GM15510 (cell line): Measurements from ENCODE around the gene ARRB1.

Source experiments
- POLR2A ChIP-seq: IDR thresholded peaks from 3 replicates; pipeline ENCODE4 v1.6.1; 2011; ENCODE audit warnings: borderline replicate concordance; ENCODE audit not compliant: insufficient read length; ENCODE audit errors: extremely low read depth

ARRB1 gene

DNA sequence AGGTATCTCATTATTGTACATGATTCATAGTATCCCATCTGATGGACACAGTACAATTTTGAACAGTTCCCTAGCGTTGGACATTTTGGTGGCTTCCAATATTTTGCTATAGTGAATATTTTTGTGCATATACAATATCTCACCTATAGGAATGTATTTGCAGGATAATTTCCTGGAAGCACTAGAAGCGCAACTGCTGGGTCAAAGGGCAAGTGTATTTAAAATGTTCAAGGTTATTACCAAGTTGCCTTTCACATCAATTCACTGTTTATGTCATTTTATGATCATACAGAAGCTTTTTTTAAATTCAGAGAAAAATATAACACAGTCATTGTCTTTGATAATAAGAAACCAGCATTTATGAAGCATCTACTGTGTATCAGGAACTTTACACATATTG lies 28.8 kb upstream of the ARRB1 start:
- no peak for TF ChIP-seq POLR2A

DNA sequence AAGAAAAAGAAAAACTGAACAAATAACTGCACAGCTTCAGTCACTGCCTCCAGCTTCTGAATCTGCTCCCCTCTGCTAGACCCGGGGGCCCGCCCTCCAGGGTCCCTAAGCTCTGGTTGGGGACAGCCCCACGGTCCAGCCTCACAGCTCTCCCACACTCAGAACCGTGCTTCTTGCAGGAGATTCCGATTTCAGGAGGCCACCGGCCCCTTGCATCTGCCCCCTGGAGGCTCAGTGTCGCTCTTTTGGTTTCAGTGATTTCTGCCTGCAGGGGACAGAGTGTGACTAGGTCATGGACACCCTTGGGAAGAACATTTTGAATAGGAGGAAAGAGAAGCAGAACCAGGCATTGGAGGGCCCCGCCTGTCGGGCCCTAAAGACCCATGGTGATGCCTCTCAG lies 24.7 kb upstream of the ARRB1 start:
- TF ChIP-seq POLR2A, result no peak

DNA sequence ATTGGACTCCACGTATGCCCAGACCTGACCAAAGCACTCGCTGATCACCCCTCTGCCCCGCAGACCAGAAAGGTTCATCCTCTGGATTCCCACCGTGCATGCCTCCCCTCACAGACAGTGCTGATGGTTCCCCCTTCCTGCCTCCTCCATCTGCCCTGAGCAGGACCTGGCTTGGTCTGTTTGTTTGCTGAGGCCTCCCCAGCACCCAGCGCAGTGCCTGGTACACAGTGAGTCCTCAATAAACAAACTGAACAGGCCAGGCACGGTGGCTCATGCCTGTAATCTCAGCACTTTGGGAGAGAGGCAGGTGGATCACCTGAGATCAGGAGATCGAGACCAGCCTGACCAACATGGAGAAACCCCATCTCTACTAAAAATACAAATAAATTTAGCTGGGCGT lies 24.2 kb upstream of the ARRB1 start:
- no peak for TF ChIP-seq POLR2A

DNA sequence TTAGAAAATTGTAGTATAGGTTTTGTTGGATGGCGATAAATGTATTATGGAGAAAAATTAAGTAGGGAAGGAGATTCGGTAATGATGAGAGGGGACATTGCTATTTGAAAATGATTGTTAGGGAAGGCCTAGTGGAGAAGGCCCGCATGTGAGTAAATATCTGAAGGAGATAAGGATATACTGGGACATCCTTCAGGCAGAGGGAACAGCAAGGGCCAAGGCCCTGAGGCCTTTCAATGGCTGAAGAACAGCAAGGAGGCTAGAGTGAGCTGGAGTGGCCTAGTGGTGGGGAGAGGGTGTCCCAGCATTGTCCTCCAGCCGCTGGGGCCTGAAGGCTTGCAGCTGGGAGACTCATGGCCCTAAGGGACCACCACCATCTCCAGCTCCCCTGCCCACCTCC lies 23.2 kb upstream of the ARRB1 start:
- no peak for TF ChIP-seq POLR2A

DNA sequence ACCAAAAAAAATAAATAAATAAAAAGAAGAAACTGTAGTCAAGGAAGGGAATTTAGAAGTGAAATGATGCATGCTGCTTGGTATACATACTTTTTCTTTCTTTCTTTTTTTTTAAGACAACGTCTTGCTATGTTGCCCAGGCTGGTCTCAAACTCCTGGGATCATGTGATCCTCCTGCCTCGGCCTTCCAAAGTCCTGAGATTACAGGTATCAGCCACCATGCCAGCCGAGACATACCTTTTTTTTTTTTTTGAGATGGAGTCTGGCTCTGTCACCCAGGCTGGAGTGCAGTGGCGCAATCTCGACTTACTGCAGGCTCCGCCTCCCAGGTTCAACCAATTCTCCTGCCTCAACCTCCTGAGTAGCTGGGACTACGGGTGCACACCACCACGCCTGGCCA lies 21.7 kb upstream of the ARRB1 start:
- TF ChIP-seq POLR2A, result no peak

DNA sequence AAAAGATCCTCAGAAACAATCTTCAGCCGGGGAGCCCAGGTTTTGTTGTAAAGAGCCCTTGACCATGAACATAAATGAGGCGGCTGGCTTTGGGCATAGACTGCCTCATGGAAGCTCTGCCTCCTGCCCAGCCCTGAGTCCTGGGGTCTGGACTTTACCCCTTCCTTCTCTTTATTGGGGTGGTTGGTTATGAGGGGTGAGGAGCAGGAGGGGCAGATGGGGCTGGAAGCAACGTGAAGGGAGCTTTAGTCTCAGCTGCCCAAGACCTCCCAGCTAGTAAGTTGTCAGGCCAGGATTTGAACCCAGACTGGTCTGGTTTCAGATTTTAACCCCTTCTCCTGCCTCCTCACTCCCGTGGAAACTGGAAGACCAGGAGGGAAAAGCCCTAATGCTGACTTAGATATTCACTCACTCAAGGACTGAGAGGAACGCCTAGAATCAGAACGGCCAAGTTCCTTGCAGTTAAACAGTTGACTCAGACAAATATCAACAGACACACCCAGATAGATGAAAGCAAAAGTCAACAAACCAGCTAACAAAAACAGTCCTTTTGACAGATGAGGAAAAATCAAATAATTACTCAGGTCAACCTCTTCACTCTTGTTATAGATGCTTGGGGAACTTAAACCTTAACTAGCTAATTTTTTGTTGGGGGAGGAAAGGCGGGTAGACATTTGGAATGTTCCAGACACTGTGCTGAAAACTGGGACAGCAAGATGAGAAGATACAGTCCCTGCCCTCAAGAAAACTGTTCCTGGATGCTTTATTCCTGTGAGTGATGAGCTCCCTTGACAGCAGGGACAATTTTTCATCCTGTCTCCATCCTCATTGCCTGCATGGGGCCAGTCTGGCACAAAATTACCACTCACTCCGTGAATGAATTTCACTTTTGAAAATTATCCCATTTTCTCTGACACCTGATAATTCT lies 20.8 kb upstream of the ARRB1 start:
- no peak for TF ChIP-seq POLR2A

DNA sequence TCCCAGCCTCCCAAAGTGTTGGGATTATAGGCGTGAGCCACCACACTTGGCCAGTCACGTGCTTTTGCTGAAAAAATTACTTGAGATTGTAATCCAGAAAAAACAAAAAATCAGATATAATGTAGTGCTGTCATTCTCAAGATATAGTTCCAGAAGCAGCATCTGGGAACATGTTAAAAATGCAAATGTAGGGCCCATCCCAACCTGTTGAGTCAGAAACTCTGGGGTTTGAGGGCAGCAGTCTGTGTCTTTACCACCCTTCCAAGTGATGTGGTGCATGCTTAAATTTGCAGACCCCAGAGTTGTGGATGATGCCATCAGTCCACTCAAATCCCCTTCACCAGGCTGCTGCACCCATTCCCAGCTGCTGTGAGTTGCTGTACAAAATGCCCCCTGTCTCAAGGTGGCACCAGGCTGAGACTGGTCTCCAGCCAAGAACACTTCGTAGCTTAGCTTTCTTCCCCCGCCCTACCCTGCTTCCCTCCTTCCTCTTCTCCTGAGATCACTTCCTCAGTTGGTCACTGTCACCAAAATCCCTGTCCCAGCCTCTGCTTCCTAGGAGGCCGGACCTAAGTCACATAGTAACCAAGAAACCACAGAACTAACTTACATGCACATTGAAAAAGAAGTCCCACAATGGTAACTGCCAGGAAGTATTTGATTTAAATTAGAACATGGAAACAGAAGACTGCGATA lies 18.2 kb upstream of the ARRB1 start:
- no peak for TF ChIP-seq POLR2A

DNA sequence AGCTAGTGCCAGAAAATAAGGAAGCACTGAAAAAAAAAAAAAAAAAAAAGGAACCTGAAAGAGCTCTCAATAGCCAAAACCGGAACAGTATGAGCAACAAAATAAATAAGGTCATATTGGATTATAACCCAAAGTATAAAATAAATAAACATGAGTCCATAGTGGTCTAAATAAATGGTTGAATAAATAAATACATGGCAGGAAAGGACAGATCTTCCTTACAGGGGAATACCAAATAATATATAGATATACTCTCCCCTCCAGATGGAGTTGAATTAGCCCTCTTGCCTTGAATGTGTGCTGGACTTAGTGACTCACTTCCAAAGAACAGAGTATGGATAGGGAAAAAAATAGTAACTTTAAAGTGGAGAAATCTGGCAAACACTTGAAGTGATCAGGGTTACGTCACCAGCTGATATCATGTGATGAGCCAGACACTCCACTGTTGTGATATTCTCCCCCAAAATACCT lies 14.3 kb upstream of the ARRB1 start:
- no peak for TF ChIP-seq POLR2A

DNA sequence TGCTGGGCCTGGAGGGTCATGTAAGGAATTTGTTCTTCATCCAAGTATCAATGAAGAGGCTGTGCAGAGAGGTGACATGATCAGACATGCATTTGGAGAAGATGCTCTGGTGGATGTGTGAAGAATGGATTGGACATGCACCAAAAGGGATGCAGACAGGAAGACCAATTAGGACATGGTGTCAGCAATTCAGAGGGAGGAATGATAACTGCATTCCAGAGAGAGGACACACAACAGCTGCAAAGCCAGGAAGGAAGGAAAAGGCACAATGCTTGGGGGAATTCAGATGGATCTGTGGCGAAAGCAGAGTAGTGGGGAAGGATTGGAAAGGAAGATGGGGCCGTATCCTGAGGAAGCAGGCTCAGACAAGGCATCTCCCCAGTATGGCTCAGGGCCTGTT lies 5.2 kb upstream of the ARRB1 start:
- TF ChIP-seq POLR2A, result no peak

DNA sequence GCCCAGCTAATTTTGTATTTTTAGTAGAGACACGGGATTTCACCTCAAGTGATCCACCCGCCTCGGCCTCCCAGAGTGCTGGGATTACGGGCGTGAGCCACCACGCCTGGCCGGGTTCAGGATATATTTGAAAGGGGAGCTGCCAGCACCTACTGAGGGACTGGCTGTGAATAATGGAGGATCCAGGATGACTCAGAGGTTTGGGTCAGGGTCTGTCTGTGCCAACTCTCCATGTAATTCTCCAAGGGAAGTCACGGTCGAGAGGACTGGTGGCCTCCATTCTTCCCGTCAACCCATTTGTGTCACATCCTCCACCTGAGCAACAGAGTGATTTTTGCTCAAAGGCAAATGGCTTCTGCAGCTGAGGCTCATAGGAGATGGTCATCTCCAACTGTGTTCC lies 3.6 kb upstream of the ARRB1 start:
- no peak for TF ChIP-seq POLR2A

DNA sequence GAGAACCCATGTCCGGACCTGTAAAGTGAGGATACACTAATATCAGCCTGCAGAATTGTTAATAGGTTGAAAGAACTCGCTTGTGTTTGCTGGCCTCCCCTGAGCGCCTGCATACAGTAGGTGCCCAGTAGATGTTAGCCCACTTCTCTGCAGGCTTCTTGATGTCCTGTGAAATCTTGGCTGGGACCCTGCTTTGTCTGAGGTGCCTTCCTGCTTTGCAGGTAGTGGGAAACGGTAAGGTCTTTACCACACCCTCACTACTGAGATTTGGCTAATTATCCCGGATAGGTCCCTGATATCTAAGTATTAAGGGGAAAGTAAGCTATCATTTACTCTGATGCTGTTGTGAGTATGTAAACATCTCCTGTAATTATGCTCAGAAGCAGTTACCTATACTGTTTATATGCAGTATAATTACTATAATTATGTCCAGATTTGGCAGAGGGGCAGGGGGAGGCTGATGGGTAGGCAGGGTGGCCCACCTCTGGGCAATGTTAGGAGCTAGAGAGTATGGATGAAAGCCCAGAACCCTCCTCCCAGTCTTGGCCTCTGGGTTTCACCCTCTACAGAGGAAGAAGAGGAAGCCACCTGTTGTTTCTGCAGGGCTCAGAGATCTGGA lies 1.2 kb upstream of the ARRB1 start:
- no peak for TF ChIP-seq POLR2A

DNA sequence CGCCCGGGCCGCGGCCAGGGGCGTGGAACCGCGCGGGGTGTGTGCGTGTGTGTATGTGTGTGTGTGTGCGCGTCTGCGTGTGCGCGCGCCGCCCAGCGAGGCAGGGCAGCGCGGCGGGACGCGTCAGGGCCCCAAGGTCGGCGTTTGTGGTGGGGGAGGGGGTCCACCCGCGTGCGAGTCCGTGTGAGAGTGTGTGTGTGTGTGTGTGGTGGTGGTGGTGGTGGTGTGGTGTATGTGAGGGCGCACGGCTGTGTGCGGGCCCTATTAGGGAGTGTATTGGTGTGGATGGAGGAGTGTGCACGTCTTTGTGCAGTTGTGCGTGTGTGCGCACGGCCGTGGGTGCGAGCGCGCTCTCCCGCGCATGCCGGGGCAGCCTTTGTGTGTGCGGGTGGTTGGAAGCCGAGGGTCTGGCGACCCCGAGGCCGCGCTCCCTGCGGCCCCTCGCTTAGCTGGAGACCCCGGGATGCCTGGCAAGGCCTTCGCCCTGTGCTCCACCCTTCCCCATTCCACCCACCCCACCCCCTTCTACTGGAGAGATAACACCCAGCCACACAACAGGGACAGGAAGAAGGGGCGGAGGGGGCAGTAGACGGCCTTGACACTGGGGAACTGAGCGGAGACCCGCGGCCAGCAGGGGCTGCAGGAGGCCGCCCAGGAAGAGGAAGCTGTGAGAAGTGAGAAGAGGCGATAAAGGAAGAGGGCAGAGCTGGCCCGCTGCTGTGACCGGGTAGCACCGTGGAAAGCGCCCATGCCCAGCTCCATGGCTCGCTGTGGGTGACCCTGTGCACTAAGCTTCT lies 528 bp upstream of the ARRB1 start:
- no peak for TF ChIP-seq POLR2A

DNA sequence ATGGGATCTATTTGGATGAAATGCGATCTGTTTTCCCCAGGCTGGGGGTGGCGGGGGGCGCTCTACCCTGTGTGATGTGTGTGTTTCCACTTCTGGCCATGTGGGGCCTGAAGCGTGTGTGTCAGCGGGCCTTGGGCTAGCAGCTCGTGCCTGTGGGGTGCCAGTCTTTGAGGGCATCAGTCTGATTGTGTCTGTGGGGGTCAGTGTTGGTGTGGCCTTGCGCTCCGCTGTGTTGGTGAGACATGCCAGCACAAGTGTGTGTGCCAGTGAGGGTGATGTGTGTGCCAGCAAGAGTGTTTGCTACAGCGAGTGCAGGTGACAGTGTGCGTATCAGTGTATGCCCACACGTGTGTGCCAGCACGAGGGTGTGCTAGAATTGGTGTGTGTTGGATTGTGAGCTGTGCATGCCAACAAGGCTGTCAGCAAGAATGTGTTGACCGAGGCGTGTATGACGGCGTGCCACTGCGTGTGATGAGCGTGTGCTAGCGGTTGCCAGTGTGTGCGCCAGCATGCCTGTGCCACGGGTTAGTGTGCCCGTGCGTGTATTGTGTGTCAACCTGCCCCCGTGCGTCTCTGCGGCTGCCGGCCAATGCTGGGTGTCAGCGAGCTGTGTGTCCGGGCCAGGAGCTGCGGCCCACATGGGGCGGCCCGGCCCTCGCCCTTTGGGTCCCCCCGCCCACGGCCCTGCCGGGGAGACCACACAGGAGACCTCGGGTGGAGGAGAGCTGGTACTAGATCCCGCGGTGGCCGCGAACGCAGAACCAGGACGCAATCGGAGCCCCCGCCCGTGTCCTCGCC lies 519 bp downstream of the ARRB1 start:
- no peak for TF ChIP-seq POLR2A
